HepG2 (cell line): ENCODE results near the gene CIB2. TPM values are rescaled to one million over a fixed set of nuclear protein-coding genes. Genes with fewer than 3 reads are reported as not detected.
A peak's percentile ranks its signal among the peaks of the same experiment; 100 is the strongest.

Experiments used
- CCDC6 ChIP-seq: sonication (generic); formaldehyde crosslinking; IDR thresholded peaks from 2 replicates; pipeline ENCODE4 v1.8.1; 2022; ENCODE audit warnings: mild to moderate bottlenecking, missing genetic modification reagents, moderate library complexity
- CHCHD3 ChIP-seq: sonication (generic); formaldehyde crosslinking; IDR thresholded peaks from 2 replicates; pipeline ENCODE4 v1.8.0; 2022; ENCODE audit warnings: mild to moderate bottlenecking, missing genetic modification reagents, moderate library complexity
- DR1 ChIP-seq: sonication (generic); formaldehyde crosslinking; IDR thresholded peaks from 2 replicates; pipeline ENCODE4 v1.8.0; 2021; ENCODE audit warnings: mild to moderate bottlenecking, missing genetic modification reagents, inconsistent platforms
- HMG20B ChIP-seq: conservative IDR thresholded peaks from 2 replicates; pipeline ENCODE4 v1.6.1; 2016; ENCODE audit warnings: missing genetic modification reagents, missing compliant biosample characterization
- HOXA3 ChIP-seq: sonication (generic); formaldehyde crosslinking; IDR thresholded peaks from 2 replicates; pipeline ENCODE4 v1.5.0; 2020; ENCODE audit warnings: missing genetic modification reagents
- MAFF ChIP-seq: IDR thresholded peaks from 2 replicates; pipeline ENCODE4 v1.6.1; 2011; ENCODE audit warnings: low read depth, low read length, improper control_type of control experiment
- MBNL3 ChIP-seq: fragments of 250-450 bp; sonication (Bioruptor Pico); conservative IDR thresholded peaks from 2 replicates; pipeline ENCODE4 v1.8.0; 2022; ENCODE audit warnings: mild to moderate bottlenecking, inconsistent platforms
- MTERF4 ChIP-seq: sonication (generic); formaldehyde crosslinking; IDR thresholded peaks from 2 replicates; pipeline ENCODE4 v1.8.0; 2023; ENCODE audit warnings: mild to moderate bottlenecking, missing genetic modification reagents
- MTF2 ChIP-seq: sonication (generic); formaldehyde crosslinking; IDR thresholded peaks from 2 replicates; pipeline ENCODE4 v1.5.0; 2020; ENCODE audit warnings: missing genetic modification reagents, borderline replicate concordance
- NFE2L2 ChIP-seq: fragments of 150-350 bp; IDR thresholded peaks from 2 replicates; pipeline ENCODE4 v1.6.1; 2014; ENCODE audit warnings: low read length
- NFIC ChIP-seq: IDR thresholded peaks from 2 replicates; pipeline ENCODE4 v1.6.1; 2012; ENCODE audit warnings: mild to moderate bottlenecking, low read length, inconsistent platforms
- SMYD3 ChIP-seq: sonication (generic); formaldehyde crosslinking; IDR thresholded peaks from 2 replicates; pipeline ENCODE4 v1.8.1; 2023; ENCODE audit warnings: mild to moderate bottlenecking, missing genetic modification reagents
- SNAPC5 ChIP-seq: sonication (generic); formaldehyde crosslinking; IDR thresholded peaks from 2 replicates; pipeline ENCODE4 v1.8.1; 2023; ENCODE audit warnings: mild to moderate bottlenecking, missing genetic modification reagents, borderline replicate concordance
- SNRNP70 ChIP-seq: fragments of 200-400 bp; formaldehyde crosslinking; IDR thresholded peaks from 2 replicates; pipeline ENCODE4 v1.6.1; 2017; ENCODE audit warnings: mild to moderate bottlenecking, low read depth, low read length, moderate library complexity
- TOPORS ChIP-seq: sonication (generic); formaldehyde crosslinking; IDR thresholded peaks from 2 replicates; pipeline ENCODE4 v1.8.0; 2023; ENCODE audit warnings: mild to moderate bottlenecking, missing genetic modification reagents
- ZEB1 ChIP-seq: IDR thresholded peaks from 2 replicates; pipeline ENCODE4 v1.6.1; 2012; ENCODE audit warnings: mild to moderate bottlenecking, low read depth, inconsistent platforms; ENCODE audit not compliant: insufficient replicate concordance
- ZNF275 ChIP-seq: sonication (generic); formaldehyde crosslinking; IDR thresholded peaks from 2 replicates; pipeline ENCODE4 v1.8.0; 2022; ENCODE audit warnings: missing genetic modification reagents, mild to moderate bottlenecking, inconsistent platforms, borderline replicate concordance
- ZNF30 ChIP-seq: sonication (generic); formaldehyde crosslinking; IDR thresholded peaks from 2 replicates; pipeline ENCODE4 v1.5.0; 2020; ENCODE audit warnings: mild to moderate bottlenecking, missing genetic modification reagents
- ZNF331 ChIP-seq: sonication (generic); formaldehyde crosslinking; IDR thresholded peaks from 2 replicates; pipeline ENCODE4 v1.4.0; 2020; ENCODE audit warnings: missing genetic modification reagents
- ZNF484 ChIP-seq: sonication (generic); formaldehyde crosslinking; IDR thresholded peaks from 2 replicates; pipeline ENCODE4 v1.5.1; 2020; ENCODE audit warnings: mild to moderate bottlenecking, low read depth, missing genetic modification reagents, borderline replicate concordance
- ZNF576 ChIP-seq: sonication (generic); formaldehyde crosslinking; IDR thresholded peaks from 2 replicates; pipeline ENCODE4 v1.4.0; 2020; ENCODE audit warnings: mild to moderate bottlenecking, missing genetic modification reagents
- ZNF589 ChIP-seq: sonication (generic); formaldehyde crosslinking; conservative IDR thresholded peaks from 2 replicates; pipeline ENCODE4 v1.8.0; 2022; ENCODE audit warnings: mild to moderate bottlenecking, moderate library complexity, missing genetic modification reagents
- ZNF619 ChIP-seq: sonication (generic); formaldehyde crosslinking; IDR thresholded peaks from 2 replicates; pipeline ENCODE4 v1.4.0; 2020; ENCODE audit warnings: mild to moderate bottlenecking, missing genetic modification reagents
- ZNF652 ChIP-seq: IDR thresholded peaks from 2 replicates; pipeline ENCODE4 v1.6.1; 2016; ENCODE audit warnings: low read depth, borderline replicate concordance
- ZNF713 ChIP-seq: sonication (generic); formaldehyde crosslinking; IDR thresholded peaks from 2 replicates; pipeline ENCODE4 v1.4.0; 2020; ENCODE audit warnings: mild to moderate bottlenecking, missing genetic modification reagents
- ZNF770 ChIP-seq: sonication (generic); formaldehyde crosslinking; IDR thresholded peaks from 2 replicates; pipeline ENCODE4 v1.5.0; 2020; ENCODE audit warnings: mild to moderate bottlenecking, missing genetic modification reagents
- ZNF777 ChIP-seq: sonication (generic); formaldehyde crosslinking; IDR thresholded peaks from 2 replicates; pipeline ENCODE4 v1.4.0; 2020; ENCODE audit warnings: missing genetic modification reagents
- ZNF792 ChIP-seq: IDR thresholded peaks from 2 replicates; pipeline ENCODE4 v1.6.1; 2016
- ZSCAN9 ChIP-seq: IDR thresholded peaks from 2 replicates; pipeline ENCODE4 v1.6.1; 2016; ENCODE audit warnings: borderline replicate concordance
- polyA plus RNA-seq, 8 experiments: library from polyadenylated mRNA; depleted of rRNA in 3 of 8; stranded (reverse) in 7 of 8; unstranded in 1 of 8; fragments of >200 nt; fragmentation: Illumina TruSeq in 4 of 8; extraction: Trizol in 4 of 8; gene quantifications; 2 replicates each; pipeline versions ENCODE4 v1.2.1 to v1.2.3, GENCODE V29; 2011 to 2016; ENCODE audit warnings: low read depth in 4 of 8, missing spikeins in 1 of 8, mixed read lengths in 1 of 8; ENCODE audit not compliant: insufficient read depth in 1 of 8
- total RNA-seq, 5 experiments: library from RNA; depleted of rRNA; stranded (reverse); fragments of >200 nt; fragmentation: Illumina TruSeq; extraction: Trizol; gene quantifications; 2 replicates each; pipeline ENCODE4 v1.2.3, GENCODE V29; 2016; ENCODE audit warnings: low read depth in 1 of 5

Gene CIB2
- total and polyA plus RNA-seq, 2 of the 13 experiments (the other 11 are each of a cell fraction or from before 2014, with no cell fraction given) = 1.4 to 1.5 TPM

GRCh38 chr15:78065284-78065872 is 65.9 kb downstream of the CIB2 start (continued):
- TF ChIP-seq SMYD3 (no peak; the same call in 1 of the 2 replicates), CHCHD3 (no peak), MAFF (no peak), SNRNP70 (no peak), NFIC (peak; percentile 71), ZNF777 (CRISPR knock-in tag) (no peak), SNAPC5 (0 out of 2 replicates have a peak, but pooled peaks have one; percentile 31), ZNF652 (CRISPR knock-in tag) (peak; percentile 55; the same call in 1 of the 2 replicates), MTERF4 (CRISPR knock-in tag) (no peak), ZNF770 (CRISPR knock-in tag) (no peak; the same call in 1 of the 2 replicates), ZNF275 (CRISPR knock-in tag) (no peak; the same call in 1 of the 2 replicates), HOXA3 (peak; percentile 79), HMG20B (CRISPR knock-in tag) (peak; percentile 89), TOPORS (no peak), CCDC6 (CRISPR knock-in tag) (peak; percentile 93), ZNF331 (CRISPR knock-in tag) (peak; percentile 95), ZNF30 (CRISPR knock-in tag) (no peak), MTF2 (CRISPR knock-in tag) (no peak), DR1 (no peak), ZNF576 (CRISPR knock-in tag) (no peak), NFE2L2 (no peak), MBNL3 (CRISPR knock-in tag) (no peak), ZNF713 (CRISPR knock-in tag) (no peak), ZNF589 (no peak), ZNF484 (no peak), ZNF619 (CRISPR knock-in tag) (no peak), ZEB1 (no peak), ZNF792 (peak; percentile 95), ZSCAN9 (CRISPR knock-in tag) (peak; percentile 90; the same call in 1 of the 2 replicates)
